HTR-8/SVneo (cell line): ENCODE data around the gene ABHD11.

Experiments
- DNase-seq: peaks from one replicate; pipeline ENCODE4 v3.0.0; 2011; ENCODE audit warnings: low spot score, mixed read lengths; ENCODE audit not compliant: insufficient read length
- FAIRE-seq: peaks from 2 replicates; lab custom pipeline; 2011; peaks lifted over from hg19 to GRCh38; lab: Jason Lieb, UNC

The ABHD11 gene

GRCh38 chr7:73703757-73704639 lies 34.6 kb downstream of the ABHD11 start:
- no peak for FAIRE-seq
- DNase-seq: no peak

- FAIRE-seq: no peak
- no peak for DNase-seq
Measured at GRCh38 chr7:73703225-73703624, 35.4 kb downstream of the ABHD11 start.

- FAIRE-seq (no peak), DNase-seq (no peak)
Measured at GRCh38 chr7:73702665-73703064, 35.9 kb downstream of the ABHD11 start.

- DNase-seq: no peak
- no peak for FAIRE-seq
Measured at GRCh38 chr7:73702226-73702625, 36.4 kb downstream of the ABHD11 start.

GRCh38 chr7:73701357-73701995 lies 37.1 kb downstream of the ABHD11 start:
- DNase-seq: no peak
- no peak for FAIRE-seq

GRCh38 chr7:73700581-73701134 lies 37.9 kb downstream of the ABHD11 start:
- DNase-seq: no peak
- FAIRE-seq: no peak

GRCh38 chr7:73700069-73700423 lies 38.6 kb downstream of the ABHD11 start:
- DNase-seq (no peak), FAIRE-seq (no peak)

GRCh38 chr7:73699370-73700068 lies 39.1 kb downstream of the ABHD11 start:
- FAIRE-seq (no peak), DNase-seq (no peak)

GRCh38 chr7:73698410-73698809 lies 40.2 kb downstream of the ABHD11 start:
- DNase-seq (no peak), FAIRE-seq (no peak)

GRCh38 chr7:73696372-73696771 lies 42.2 kb downstream of the ABHD11 start:
- no peak for DNase-seq
- FAIRE-seq: no peak

- no peak for FAIRE-seq
- DNase-seq: no peak
Measured at GRCh38 chr7:73690646-73691045, 48.0 kb downstream of the ABHD11 start.

GRCh38 chr7:73688288-73688687 lies 50.3 kb downstream of the ABHD11 start:
- FAIRE-seq: no peak

More at GRCh38 chr7:73688288-73688687, 50.3 kb downstream of the ABHD11 start:
- DNase-seq: no peak
